Chondrocyte (in vitro differentiated cells): ENCODE results near the gene FRZB. TPM values are rescaled to one million over a fixed set of nuclear protein-coding genes. Genes with fewer than 3 reads are reported as not detected.
A peak's percentile ranks its signal among the peaks of the same experiment; 100 is the strongest.

ENCODE experiments used
- DNase-seq: peaks from one replicate; pipeline ENCODE4 v3.0.0; 2021; ENCODE audit warnings: mixed read lengths, low spot score
- H3K27ac Mint-ChIP-seq: one replicate; pipeline ENCODE4 v1.8.0; 2021; ENCODE audit warnings: mild to moderate bottlenecking, moderate library complexity, mixed read lengths; ENCODE audit not compliant: unreplicated experiment
- H3K27me3 Mint-ChIP-seq: 2 replicates; pipeline ENCODE4 v1.8.0; 2021; ENCODE audit warnings: low read depth, mixed read lengths
- H3K36me3 Mint-ChIP-seq: 2 replicates; pipeline ENCODE4 v1.8.0; 2021; ENCODE audit warnings: low read depth, mixed read lengths
- H3K4me1 Mint-ChIP-seq: 2 replicates; pipeline ENCODE4 v1.8.0; 2021; ENCODE audit warnings: low read depth, mild to moderate bottlenecking, mixed read lengths
- H3K4me3 Mint-ChIP-seq: one replicate; pipeline ENCODE4 v1.8.0; 2021; ENCODE audit warnings: mild to moderate bottlenecking, moderate library complexity, mixed read lengths; ENCODE audit not compliant: unreplicated experiment
- H3K9me3 Mint-ChIP-seq: 2 replicates; pipeline ENCODE4 v1.8.0; 2021; ENCODE audit warnings: low read depth, mixed read lengths
- total RNA-seq: library from RNA; stranded (reverse); gene quantifications from 3 replicates; pipeline ENCODE4 v1.2.1, GENCODE V29; 2021
- TF ChIP-seq, protein P1 (sequence below): fragments of 200-600 bp; sonication (generic); IDR thresholded peaks from 2 replicates; pipeline ENCODE4 v1.5.0; 2021; ENCODE audit warnings: antibody characterized with exemption, mild to moderate bottlenecking, moderate library complexity

The FRZB gene
- total RNA-seq, 1 donor from 2014 or later, result 15.0 TPM

- TF ChIP-seq, protein P1, sequence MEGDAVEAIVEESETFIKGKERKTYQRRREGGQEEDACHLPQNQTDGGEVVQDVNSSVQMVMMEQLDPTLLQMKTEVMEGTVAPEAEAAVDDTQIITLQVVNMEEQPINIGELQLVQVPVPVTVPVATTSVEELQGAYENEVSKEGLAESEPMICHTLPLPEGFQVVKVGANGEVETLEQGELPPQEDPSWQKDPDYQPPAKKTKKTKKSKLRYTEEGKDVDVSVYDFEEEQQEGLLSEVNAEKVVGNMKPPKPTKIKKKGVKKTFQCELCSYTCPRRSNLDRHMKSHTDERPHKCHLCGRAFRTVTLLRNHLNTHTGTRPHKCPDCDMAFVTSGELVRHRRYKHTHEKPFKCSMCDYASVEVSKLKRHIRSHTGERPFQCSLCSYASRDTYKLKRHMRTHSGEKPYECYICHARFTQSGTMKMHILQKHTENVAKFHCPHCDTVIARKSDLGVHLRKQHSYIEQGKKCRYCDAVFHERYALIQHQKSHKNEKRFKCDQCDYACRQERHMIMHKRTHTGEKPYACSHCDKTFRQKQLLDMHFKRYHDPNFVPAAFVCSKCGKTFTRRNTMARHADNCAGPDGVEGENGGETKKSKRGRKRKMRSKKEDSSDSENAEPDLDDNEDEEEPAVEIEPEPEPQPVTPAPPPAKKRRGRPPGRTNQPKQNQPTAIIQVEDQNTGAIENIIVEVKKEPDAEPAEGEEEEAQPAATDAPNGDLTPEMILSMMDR, result no peak
- H3K4me1 Mint-ChIP-seq, result peaks cover 42% of the 10 kb centered on the region
- H3K27me3 Mint-ChIP-seq, result no peaks in the 10 kb centered on the region
- no peak for DNase-seq
- peak overlapping the region; percentile 73 for H3K27ac Mint-ChIP-seq
- H3K36me3 Mint-ChIP-seq, result peaks cover 26% of the 10 kb centered on the region
- H3K9me3 Mint-ChIP-seq, result peaks cover under 1% of the 10 kb centered on the region
- H3K4me3 Mint-ChIP-seq, result no peak overlapping the region
Observed at GRCh38 chr2:182912518-182912915, 46.1 kb upstream of the FRZB start.

DNA sequence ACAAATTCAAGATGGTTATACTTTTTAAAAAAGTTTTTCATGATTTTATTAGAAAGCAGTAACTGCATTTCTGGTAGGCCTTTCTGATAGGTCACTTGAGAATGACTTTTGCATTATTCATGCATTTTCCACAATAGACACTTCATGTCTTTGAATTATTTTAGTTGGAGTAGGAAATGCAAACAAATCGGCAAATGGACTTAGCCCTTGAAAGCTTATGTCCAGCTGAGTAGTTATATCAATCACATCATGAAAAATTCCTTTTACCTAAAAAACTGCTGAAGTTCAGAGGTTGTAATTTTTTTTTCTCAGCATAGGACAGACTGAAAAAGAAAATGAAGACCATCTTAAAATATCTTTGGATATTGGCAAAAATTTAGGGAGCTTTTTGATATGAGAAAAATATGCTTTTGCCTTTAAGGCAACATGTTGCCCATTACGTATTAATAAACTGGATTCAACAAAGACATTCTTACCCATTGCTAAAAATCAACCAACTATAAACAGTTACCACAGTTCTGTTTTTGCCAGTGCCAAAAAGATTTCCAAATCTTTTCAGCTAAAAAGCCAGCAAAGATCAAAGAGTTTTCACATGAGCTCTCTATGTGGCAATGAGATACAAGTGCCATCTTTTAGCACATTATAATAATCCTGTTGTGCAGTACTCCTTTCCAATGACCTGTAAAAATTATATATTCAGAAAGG, 45.5 kb upstream of the FRZB start:
- no peak overlapping the region for H3K4me3 Mint-ChIP-seq

GRCh38 chr2:182910965-182911364, 44.5 kb upstream of the FRZB start:
- peaks cover 26% of the 10 kb centered on the region for H3K36me3 Mint-ChIP-seq

More for the DNA sequence above, 45.5 kb upstream of the FRZB start:
- Mint-ChIP-seq H3K9me3 (peaks cover 3% of the 10 kb centered on the region), H3K36me3 (peaks cover 27% of the 10 kb centered on the region), H3K27me3 (no peaks in the 10 kb centered on the region), H3K27ac (no peak overlapping the region), H3K4me1 (peaks cover 42% of the 10 kb centered on the region)
- TF ChIP-seq, protein P1, result no peak
- no peak for DNase-seq

GRCh38 chr2:182907081-182907830, 40.8 kb upstream of the FRZB start:
- peaks cover 20% of the 10 kb centered on the region for H3K4me1 Mint-ChIP-seq
- no peak overlapping the region for H3K4me3 Mint-ChIP-seq
- H3K27ac Mint-ChIP-seq, result peak overlapping the region; percentile 80
- peaks cover 3% of the 10 kb centered on the region for H3K9me3 Mint-ChIP-seq
- H3K27me3 Mint-ChIP-seq, result no peaks in the 10 kb centered on the region
- TF ChIP-seq, protein P1, result no peak
- DNase-seq, result no peak
- H3K36me3 Mint-ChIP-seq, result peaks cover 20% of the 10 kb centered on the region

More at GRCh38 chr2:182910965-182911364, 44.5 kb upstream of the FRZB start:
- TF ChIP-seq, protein P1, result no peak
- H3K27me3 Mint-ChIP-seq, result no peaks in the 10 kb centered on the region
- H3K27ac Mint-ChIP-seq, result no peak overlapping the region
- H3K9me3 Mint-ChIP-seq, result peaks cover 3% of the 10 kb centered on the region
- no peak overlapping the region for H3K4me3 Mint-ChIP-seq
- no peak for DNase-seq
- peaks cover 38% of the 10 kb centered on the region for H3K4me1 Mint-ChIP-seq

GRCh38 chr2:182906454-182906853, 40.0 kb upstream of the FRZB start:
- peaks cover 3% of the 10 kb centered on the region for H3K9me3 Mint-ChIP-seq
- TF ChIP-seq, protein P1, result no peak
- H3K4me1 Mint-ChIP-seq, result peaks cover 13% of the 10 kb centered on the region
- no peak overlapping the region for H3K4me3 Mint-ChIP-seq
- H3K27ac Mint-ChIP-seq, result no peak overlapping the region
- no peak for DNase-seq
- H3K36me3 Mint-ChIP-seq, result peaks cover 19% of the 10 kb centered on the region
- H3K27me3 Mint-ChIP-seq, result no peaks in the 10 kb centered on the region
